PC-3 (cell line): ENCODE results near the gene SAPCD2. TPM values are rescaled to one million over a fixed set of nuclear protein-coding genes. Genes with fewer than 3 reads are reported as not detected.

Experiments
- ATAC-seq: fragments of 200-7000 bp; cut with Tn5 transposase; 2 replicates; pipeline ENCODE4 v1.9.1; 2020; ENCODE audit warnings: mild to moderate bottlenecking, moderate library complexity
- BruUV-seq: library from RNA; stranded (reverse); fragments of 400-500 nt; replicated peaks from 2 replicates; lab custom pipeline; 2021; lab: Mats Ljungman, UMichigan
- CTCF ChIA-PET: fragments of 300-600 bp; sonication (Branson Sonifier 250); formaldehyde crosslinking; loops from one replicate; lab custom pipeline; 2022; ENCODE audit warnings: antibody characterized with exemption; lab: Charles Lee
- POLR2A ChIA-PET: fragments of 300-600 bp; sonication (Branson Sonifier 250); formaldehyde crosslinking; loops from one replicate; lab custom pipeline; 2022; ENCODE audit warnings: antibody characterized with exemption; ENCODE audit not compliant: unreplicated experiment; lab: Charles Lee
- DNase-seq: peaks from one replicate; pipeline ENCODE4 v3.0.0-alpha.2; 2015
- H2AFZ ChIP-seq: fragments of 300-600 bp; sonication (generic); 2 replicates; pipeline ENCODE4 v1.6.0; 2016; ENCODE audit warnings: antibody characterized with exemption, low read length
- H3F3A ChIP-seq: fragments of 300-600 bp; sonication (generic); one replicate; pipeline ENCODE4 v1.6.0; 2017; ENCODE audit warnings: antibody characterized with exemption, low read length, control low read depth, mild to moderate bottlenecking; ENCODE audit not compliant: unreplicated experiment
- H3K27ac ChIP-seq: fragments of 300-600 bp; sonication (generic); 2 replicates; pipeline ENCODE4 v1.5.1; 2016; ENCODE audit warnings: mild to moderate bottlenecking, low read length
- H3K27me3 ChIP-seq: fragments of 300-600 bp; sonication (generic); 2 replicates; pipeline ENCODE4 v1.6.1; 2016; ENCODE audit warnings: low read length, mixed read lengths
- H3K36me3 ChIP-seq: fragments of 300-600 bp; sonication (generic); 2 replicates; pipeline ENCODE4 v1.6.1; 2016; ENCODE audit warnings: low read depth, mixed run types, low read length, mixed read lengths
- H3K4me1 ChIP-seq: fragments of 300-600 bp; sonication (generic); 2 replicates; pipeline ENCODE4 v1.5.1; 2016; ENCODE audit warnings: low read length; ENCODE audit not compliant: insufficient read depth
- H3K4me2 ChIP-seq: fragments of 300-600 bp; sonication (generic); 2 replicates; pipeline ENCODE4 v1.6.0; 2016; ENCODE audit warnings: low read length
- H3K4me3 ChIP-seq: fragments of 300-600 bp; sonication (generic); 2 replicates; pipeline ENCODE4 v1.5.1; 2016; ENCODE audit warnings: mild to moderate bottlenecking, low read length, mixed read lengths
- H3K79me2 ChIP-seq: fragments of 300-600 bp; sonication (generic); 2 replicates; pipeline ENCODE4 v1.6.1; 2017; ENCODE audit warnings: low read length, mixed read lengths
- H3K9ac ChIP-seq: fragments of 300-600 bp; sonication (generic); 2 replicates; pipeline ENCODE4 v1.6.0; 2016; ENCODE audit warnings: mild to moderate bottlenecking, low read length
- H3K9me2 ChIP-seq: fragments of 300-600 bp; sonication (generic); replicated peaks from 2 replicates; pipeline ENCODE4 v1.6.1; 2016; ENCODE audit warnings: mixed run types, low read length, mixed read lengths
- H3K9me3 ChIP-seq: fragments of 300-600 bp; sonication (generic); 2 replicates; pipeline ENCODE4 v1.6.1; 2016; ENCODE audit warnings: low read length, mixed read lengths
- H4K20me1 ChIP-seq: fragments of 300-600 bp; sonication (generic); 2 replicates; pipeline ENCODE4 v1.6.1; 2016; ENCODE audit warnings: low read length, mixed read lengths
- EZH2 ChIP-seq: fragments of 300-600 bp; sonication (generic); IDR thresholded peaks from one replicate; pipeline ENCODE4 v1.6.1; 2017; ENCODE audit warnings: antibody characterized with exemption, mild to moderate bottlenecking, low read length; ENCODE audit not compliant: unreplicated experiment
- EZH2phosphoT487 ChIP-seq: fragments of 300-600 bp; sonication (generic); IDR thresholded peaks from 2 replicates; pipeline ENCODE4 v1.6.1; 2018; ENCODE audit warnings: mild to moderate bottlenecking, antibody characterized with exemption, low read length, borderline replicate concordance
- intact Hi-C: fragments of 100-400 bp; cut with micrococcal nuclease; formaldehyde crosslinking; loops from 2 replicates; pipeline ENCODE4 v1.9.0; 2023
- total RNA-seq: library from RNA; depleted of rRNA; stranded (reverse); fragments of >200 nt; gene quantifications from 2 replicates; pipeline ENCODE4 v1.2.3, GENCODE V29; 2014
- TF ChIP-seq, protein P1 (sequence below): fragments of 300-600 bp; sonication (generic); conservative IDR thresholded peaks from 2 replicates; pipeline ENCODE4 v1.5.1; 2017; ENCODE audit warnings: antibody characterized with exemption, low read depth, mild to moderate bottlenecking, low read length

SAPCD2 gene
- total RNA-seq, 1 experiment from 2014 or later: 98.4 TPM

- BruUV-seq: no TSS peak
- peak; percentile 92 for DNase-seq
- Histone ChIP-seq H3K9ac (no peak overlapping the region), H3K36me3 (no peaks in the 10 kb centered on the region), H3K9me2 (no peaks in the 10 kb centered on the region), H3K4me2 (peak overlapping the region; percentile 60), H3F3A (no peaks in the 10 kb centered on the region), H3K4me1 (peaks cover 37% of the 10 kb centered on the region), H4K20me1 (no peaks in the 10 kb centered on the region), H3K4me3 (peak overlapping the region; percentile 15; the same call in 1 of the 2 replicates), H2AFZ (no peak overlapping the region), H3K27me3 (no peaks in the 10 kb centered on the region), H3K79me2 (peaks cover 22% of the 10 kb centered on the region), H3K9me3 (no peaks in the 10 kb centered on the region), H3K27ac (peak overlapping the region; percentile 84)
- peak; percentile 41 for ATAC-seq
- no peak for TF ChIP-seq EZH2
- no peak for TF ChIP-seq EZH2phosphoT487
- TF ChIP-seq, protein P1, sequence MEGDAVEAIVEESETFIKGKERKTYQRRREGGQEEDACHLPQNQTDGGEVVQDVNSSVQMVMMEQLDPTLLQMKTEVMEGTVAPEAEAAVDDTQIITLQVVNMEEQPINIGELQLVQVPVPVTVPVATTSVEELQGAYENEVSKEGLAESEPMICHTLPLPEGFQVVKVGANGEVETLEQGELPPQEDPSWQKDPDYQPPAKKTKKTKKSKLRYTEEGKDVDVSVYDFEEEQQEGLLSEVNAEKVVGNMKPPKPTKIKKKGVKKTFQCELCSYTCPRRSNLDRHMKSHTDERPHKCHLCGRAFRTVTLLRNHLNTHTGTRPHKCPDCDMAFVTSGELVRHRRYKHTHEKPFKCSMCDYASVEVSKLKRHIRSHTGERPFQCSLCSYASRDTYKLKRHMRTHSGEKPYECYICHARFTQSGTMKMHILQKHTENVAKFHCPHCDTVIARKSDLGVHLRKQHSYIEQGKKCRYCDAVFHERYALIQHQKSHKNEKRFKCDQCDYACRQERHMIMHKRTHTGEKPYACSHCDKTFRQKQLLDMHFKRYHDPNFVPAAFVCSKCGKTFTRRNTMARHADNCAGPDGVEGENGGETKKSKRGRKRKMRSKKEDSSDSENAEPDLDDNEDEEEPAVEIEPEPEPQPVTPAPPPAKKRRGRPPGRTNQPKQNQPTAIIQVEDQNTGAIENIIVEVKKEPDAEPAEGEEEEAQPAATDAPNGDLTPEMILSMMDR: no peak
- POLR2A ChIA-PET: interaction anchor here (0.5 kb wide), 1 partner anchor 91 kb away, joined by 4 read pairs; the partner anchor contains the start of gene PAXX
- CTCF ChIA-PET: interaction anchor here (0.6 kb wide), 1 partner anchor 12 kb away, joined by 3 read pairs; no protein-coding TSS in a partner anchor
- intact Hi-C loops: no loop called here
Measured at GRCh38 chr9:137083394-137084004, 13.1 kb upstream of the SAPCD2 start.

DNA sequence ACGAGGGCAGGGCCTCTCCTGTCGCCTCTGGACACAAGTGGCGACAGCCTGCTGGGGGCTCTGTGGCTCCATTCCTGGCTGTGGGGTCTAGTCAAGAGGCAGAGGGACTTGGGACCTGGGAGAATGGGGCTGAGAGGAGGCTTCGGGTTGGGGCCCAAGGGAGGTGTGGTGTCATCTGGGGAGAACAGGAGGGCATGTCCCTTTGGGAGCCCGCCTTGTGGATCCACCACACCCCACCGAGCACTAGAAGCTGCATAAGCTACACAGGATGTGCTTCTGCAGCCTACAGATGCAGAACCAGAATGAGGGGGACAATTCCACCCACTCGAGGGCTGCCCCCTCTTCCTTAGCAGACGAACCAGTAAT lies 12.6 kb upstream of the SAPCD2 start:
- TF ChIP-seq, protein P1: no peak
- TF ChIP-seq EZH2: no peak
- TF ChIP-seq EZH2phosphoT487: no peak
- Histone ChIP-seq H3K9me3 (no peaks in the 10 kb centered on the region), H3K27me3 (no peaks in the 10 kb centered on the region), H3K27ac (peak overlapping the region; percentile 84), H2AFZ (no peak overlapping the region), H3K79me2 (peaks cover 22% of the 10 kb centered on the region), H3K4me2 (peak overlapping the region; percentile 12; the same call in 1 of the 2 replicates), H3K9ac (no peak overlapping the region), H3F3A (no peaks in the 10 kb centered on the region), H3K9me2 (no peaks in the 10 kb centered on the region), H3K36me3 (no peaks in the 10 kb centered on the region), H3K4me1 (peaks cover 33% of the 10 kb centered on the region), H4K20me1 (no peaks in the 10 kb centered on the region), H3K4me3 (no peak overlapping the region)
- POLR2A ChIA-PET: no interaction called here
- BruUV-seq: no TSS peak
- CTCF ChIA-PET: interaction anchor here (0.6 kb wide), 1 partner anchor 12 kb away, joined by 3 read pairs; no protein-coding TSS in a partner anchor
- ATAC-seq (no peak), DNase-seq (no peak)
- intact Hi-C loops: no loop called here

DNA sequence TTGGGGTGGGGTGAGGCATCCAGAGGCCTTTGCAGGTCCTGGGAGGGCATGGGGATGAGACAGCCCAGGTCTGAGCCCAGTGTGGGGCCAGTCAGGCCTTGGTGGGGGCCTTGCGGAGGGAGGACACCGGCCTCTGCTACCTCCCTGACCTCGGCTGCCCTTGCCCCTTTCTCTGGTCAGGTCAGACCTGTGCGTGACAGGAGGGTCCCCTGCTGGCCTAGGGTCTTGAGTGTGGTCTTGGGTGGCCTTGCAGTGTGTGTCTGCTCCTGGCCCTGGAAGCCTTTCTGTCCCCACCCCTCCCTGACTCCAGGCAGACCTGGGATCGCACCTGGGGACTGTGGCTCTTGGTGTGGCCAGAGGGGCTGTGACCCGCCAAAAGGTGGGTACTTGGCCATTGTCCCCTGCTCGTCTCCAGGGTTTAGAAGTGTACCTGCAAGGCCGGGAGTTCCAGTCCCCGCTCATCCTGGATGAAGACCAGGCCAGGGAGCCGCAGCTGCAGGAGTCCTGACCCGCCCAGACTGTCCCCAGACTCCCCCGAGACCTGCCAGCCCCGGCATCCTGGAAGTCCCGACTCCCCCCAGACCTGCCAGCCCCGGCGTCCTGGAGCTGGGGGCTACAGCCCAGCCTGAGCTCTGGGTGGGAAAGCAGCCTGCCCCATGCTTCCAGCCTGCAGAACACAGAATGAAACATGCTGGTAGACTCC lies 12.0 kb upstream of the SAPCD2 start:
- Histone ChIP-seq H4K20me1 (no peaks in the 10 kb centered on the region), H3K79me2 (peaks cover 18% of the 10 kb centered on the region), H3K27ac (no peak overlapping the region), H3K27me3 (no peaks in the 10 kb centered on the region), H2AFZ (no peak overlapping the region), H3K4me1 (peaks cover 29% of the 10 kb centered on the region), H3F3A (no peaks in the 10 kb centered on the region), H3K4me2 (no peak overlapping the region), H3K9me2 (no peaks in the 10 kb centered on the region), H3K9me3 (no peaks in the 10 kb centered on the region), H3K9ac (no peak overlapping the region), H3K36me3 (no peaks in the 10 kb centered on the region), H3K4me3 (no peak overlapping the region)
- TF ChIP-seq EZH2phosphoT487: no peak
- no peak for TF ChIP-seq EZH2
- TF ChIP-seq, protein P1: no peak
- CTCF ChIA-PET: no interaction called here
- DNase-seq (no peak), ATAC-seq (no peak)
- intact Hi-C loops: no loop called here
- no TSS peak for BruUV-seq
- POLR2A ChIA-PET: no interaction called here
